H54 (cell line): Measurements from ENCODE around the gene IL22.
"Not testable (repeated sequence)": the region's sequence is repeated elsewhere in the genome, so short reads cannot be mapped to it uniquely, and the experiment has no call there.

Source experiments
- DNase-seq: peaks from one replicate; pipeline ENCODE4 v3.0.0; 2011; ENCODE audit warnings: low spot score, mixed read lengths; ENCODE audit not compliant: insufficient read length
- FAIRE-seq: peaks from 3 replicates; lab custom pipeline; 2011; peaks lifted over from hg19 to GRCh38; lab: Jason Lieb, UNC
- POLR2A ChIP-seq: IDR thresholded peaks from 2 replicates; pipeline ENCODE4 v1.6.1; 2011; ENCODE audit warnings: low read depth, mild to moderate bottlenecking, low read length

Gene IL22

GRCh38 chr12:68231229-68231628 lies 22.2 kb downstream of the IL22 start:
- no peak for DNase-seq
- no peak for TF ChIP-seq POLR2A
- FAIRE-seq = no peak

DNA sequence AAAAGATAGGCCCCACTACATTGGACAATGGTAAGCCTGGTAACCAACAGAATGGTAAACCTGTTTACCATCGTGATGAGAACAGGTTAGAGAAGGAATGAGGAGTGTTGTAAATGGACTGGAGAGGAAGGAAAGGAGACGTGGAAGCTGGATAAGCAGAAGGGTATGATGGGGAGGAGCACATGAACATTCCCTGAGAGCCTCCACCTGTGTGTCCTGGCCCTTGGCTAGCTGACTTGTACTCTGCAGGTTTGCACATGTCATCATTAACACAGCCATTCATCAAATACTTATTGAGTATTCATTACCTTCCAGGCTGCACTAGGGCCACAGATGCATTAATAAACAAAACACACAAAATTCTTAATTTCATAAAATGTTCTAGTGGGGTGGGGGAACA lies 23.4 kb downstream of the IL22 start:
- no peak for TF ChIP-seq POLR2A
- FAIRE-seq (no peak), DNase-seq (no peak)

DNA sequence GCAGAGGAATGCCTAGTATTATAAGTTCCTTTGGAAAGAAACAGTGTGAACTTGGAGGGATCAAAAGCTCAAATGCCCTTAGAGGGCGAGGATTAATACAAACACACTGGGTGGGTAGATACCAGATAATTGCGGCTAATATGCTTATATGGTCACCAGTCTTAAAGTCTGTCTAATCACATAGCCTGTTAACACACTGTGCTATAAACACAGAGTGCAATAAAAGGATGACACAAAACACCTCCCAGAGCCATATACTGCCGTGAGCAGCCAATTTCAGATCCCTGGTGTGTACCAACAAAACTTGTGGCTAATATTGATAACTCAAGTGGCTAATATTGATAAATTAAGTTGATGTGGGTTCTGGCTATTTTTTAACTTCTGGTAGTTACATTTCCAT lies 26.0 kb downstream of the IL22 start:
- FAIRE-seq = no peak
- DNase-seq = no peak
- TF ChIP-seq POLR2A = no peak

DNA sequence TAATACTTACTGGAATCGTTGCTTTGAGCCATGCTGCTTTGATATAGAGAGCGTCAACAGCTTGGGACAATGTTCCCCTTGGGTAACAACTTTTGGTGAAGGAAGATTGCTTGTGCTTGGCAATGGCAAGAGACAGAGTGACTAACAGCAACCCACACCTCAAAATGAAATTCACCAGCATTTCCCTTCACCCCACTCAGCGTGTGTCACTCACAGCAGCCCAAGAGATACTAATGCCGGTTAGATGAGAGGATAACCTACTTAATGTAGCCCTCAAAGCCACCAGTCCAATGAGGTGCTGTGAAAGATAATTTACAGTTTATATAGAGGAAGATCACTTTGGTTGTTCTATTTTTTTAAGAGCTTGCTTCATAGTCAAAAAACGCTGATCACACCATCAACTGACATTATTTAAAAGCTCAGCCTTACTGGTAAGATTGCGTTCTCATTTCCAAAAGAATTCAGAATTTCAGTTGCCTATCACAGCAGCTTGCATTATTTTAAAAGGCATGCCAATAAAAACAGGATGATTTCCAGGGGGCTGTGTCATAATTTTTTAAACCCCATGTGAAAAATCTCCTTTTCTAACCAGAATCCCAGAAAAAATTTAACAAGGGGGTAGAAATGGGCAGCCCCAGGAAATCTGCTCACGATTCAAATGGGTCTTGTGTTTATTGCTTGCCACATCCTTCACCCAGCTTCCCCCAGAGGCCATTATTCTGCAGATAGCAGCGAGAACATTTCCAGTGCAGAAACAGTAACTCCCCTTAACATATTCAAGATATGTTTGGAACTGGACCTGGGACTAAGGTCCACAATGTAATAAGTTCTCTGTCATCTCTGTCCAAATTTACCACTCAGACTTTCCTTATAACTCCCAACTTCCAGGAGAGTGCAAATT lies 27.6 kb downstream of the IL22 start, which contains the start of gene IL26:
Gene IL26, minus strand, starts transcription at position 235 of the 901 bp plus-strand sequence. Its CDS starts 54 bp downstream, at position 181.
- FAIRE-seq (no peak), DNase-seq (no peak)
- no peak for TF ChIP-seq POLR2A

GRCh38 chr12:68224613-68225285 lies 28.7 kb downstream of the IL22 start:
- DNase-seq (no peak), FAIRE-seq (peak; percentile 72)
- no peak for TF ChIP-seq POLR2A

DNA sequence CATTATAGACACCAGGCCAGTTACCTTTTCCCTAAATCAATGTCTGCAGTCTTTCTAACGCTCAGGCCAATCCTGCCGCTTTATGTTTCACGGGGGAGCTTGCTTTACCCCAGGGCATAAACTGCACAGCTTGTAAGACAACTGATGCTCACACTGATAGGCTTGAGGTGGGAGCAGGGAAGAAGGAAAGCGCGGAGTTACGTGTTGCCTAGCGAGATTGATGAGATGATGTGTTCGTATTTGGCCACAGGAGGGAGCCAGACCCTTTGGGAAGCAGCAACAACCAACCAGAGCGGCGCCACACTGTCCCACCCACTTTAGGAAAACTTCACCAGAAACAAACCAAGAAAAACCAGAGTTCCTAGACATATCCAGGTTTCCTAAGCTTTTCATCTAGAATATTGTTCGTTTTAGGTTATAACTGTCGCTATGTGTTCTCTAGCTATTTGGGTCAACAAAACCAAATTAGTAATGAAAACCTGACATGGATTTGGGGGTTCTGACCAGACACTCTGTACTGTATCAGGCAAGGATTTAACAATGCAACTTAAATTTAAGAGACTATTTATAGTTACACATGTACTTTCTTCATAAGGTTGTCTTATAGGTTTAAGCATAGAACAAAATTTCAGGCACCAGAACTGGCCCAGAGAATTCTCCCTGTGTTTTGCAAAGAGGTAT lies 30.2 kb downstream of the IL22 start:
- peak; percentile 98 for FAIRE-seq
- peak; percentile 44 for DNase-seq
- TF ChIP-seq POLR2A = no peak

DNA sequence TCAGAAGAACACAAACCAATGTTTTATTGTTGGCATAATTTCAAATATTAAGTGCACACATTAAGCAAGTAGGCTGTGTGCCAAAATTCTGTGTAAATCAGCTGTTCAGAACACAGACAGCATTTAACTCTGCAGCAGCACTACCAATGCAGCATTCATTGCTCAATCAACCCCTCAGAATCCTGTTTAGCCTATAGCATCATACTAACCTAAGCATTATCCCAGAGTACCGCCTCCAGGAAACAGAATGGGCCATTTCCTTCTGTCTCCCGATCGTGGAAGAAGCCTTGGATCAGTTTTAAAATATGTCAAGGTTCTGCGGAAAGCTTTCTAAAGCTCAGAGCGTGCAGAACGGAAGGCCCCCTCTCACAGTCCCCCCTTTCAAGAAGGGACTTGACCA lies 31.1 kb downstream of the IL22 start:
- TF ChIP-seq POLR2A = no peak
- FAIRE-seq (no peak), DNase-seq (no peak)

- FAIRE-seq (no peak), DNase-seq (no peak)
- TF ChIP-seq POLR2A = no peak
Observed at GRCh38 chr12:68221497-68221896, 31.9 kb downstream of the IL22 start.

- DNase-seq = no peak
- no peak for FAIRE-seq
- TF ChIP-seq POLR2A = no peak
Observed at GRCh38 chr12:68210875-68211274, 42.5 kb downstream of the IL22 start.

- FAIRE-seq, DNase-seq: not testable (repeated sequence)
Observed at GRCh38 chr12:68209048-68209728, 44.2 kb downstream of the IL22 start.

- FAIRE-seq (no peak), DNase-seq (no peak)
- TF ChIP-seq POLR2A = no peak
Observed at GRCh38 chr12:68207276-68207675, 46.1 kb downstream of the IL22 start.

DNA sequence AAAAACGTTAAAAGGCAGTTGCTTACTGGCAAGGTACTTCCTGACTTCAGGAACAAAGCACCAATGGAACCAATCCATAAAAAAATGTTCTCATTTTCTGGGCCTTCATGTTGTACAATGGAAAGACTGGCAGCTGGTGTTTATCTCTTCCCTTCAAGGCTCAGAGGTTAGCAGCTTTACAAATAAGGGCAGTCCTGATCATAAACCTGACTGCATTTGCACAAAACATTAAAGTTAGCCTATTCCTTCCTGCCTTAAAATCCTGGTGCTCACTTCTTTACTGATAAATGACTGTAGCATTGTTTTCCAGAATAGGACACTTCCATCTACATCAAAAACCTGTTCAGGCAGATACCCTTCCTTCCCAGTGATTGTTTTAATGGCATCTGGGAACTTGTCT lies 47.0 kb downstream of the IL22 start:
- FAIRE-seq (no peak), DNase-seq (no peak)
- no peak for TF ChIP-seq POLR2A

DNA sequence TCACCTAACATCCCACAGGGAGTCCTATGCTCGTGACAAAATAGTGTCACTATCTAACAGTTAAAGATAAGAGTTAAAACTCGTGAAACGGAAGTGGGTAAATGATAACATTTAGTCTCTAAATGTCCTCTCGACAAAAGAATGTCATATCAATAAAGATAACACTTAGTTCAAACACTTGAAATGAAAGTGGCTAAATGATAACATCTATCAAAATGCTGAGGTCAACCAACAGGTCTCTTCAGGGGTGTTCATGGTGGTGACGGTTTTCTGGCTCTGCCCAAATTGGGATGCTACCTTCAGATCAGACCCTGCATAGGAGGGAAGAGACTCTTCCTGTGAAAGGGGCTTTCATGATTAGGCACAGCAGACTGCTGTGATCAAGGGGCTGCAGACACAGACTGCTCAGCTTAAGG lies 49.9 kb downstream of the IL22 start:
- FAIRE-seq (no peak), DNase-seq (no peak)
- TF ChIP-seq POLR2A = no peak
